HG03575 (cell line): Measurements from ENCODE around the gene FAM237B.
"Not testable (repeated sequence)": the region's sequence is repeated elsewhere in the genome, so short reads cannot be mapped to it uniquely, and the experiment has no call there.

Experiments
- ATAC-seq: cut with Tn5 transposase; IDR thresholded peaks from one replicate; pipeline ENCODE4 v1.9.1; 2021; ENCODE audit not compliant: unreplicated experiment, insufficient number of reproducible peaks, low FRiP score; ENCODE audit errors: extremely low read depth

The FAM237B gene

GRCh38 chr7:90320801-90321494 lies at the start of gene FAM237B:
FAM237B (minus strand) TSS chr7:90321304; CDS start chr7:90319748, 1,556 bp downstream.
- ATAC-seq = no peak

- ATAC-seq = no peak
Measured at GRCh38 chr7:90351987-90352386, 30.9 kb upstream of the FAM237B start.

- not testable (repeated sequence) for ATAC-seq
Measured at GRCh38 chr7:90350032-90350431, 28.9 kb upstream of the FAM237B start.

- no peak for ATAC-seq
Measured at GRCh38 chr7:90349305-90349704, 28.2 kb upstream of the FAM237B start.

DNA sequence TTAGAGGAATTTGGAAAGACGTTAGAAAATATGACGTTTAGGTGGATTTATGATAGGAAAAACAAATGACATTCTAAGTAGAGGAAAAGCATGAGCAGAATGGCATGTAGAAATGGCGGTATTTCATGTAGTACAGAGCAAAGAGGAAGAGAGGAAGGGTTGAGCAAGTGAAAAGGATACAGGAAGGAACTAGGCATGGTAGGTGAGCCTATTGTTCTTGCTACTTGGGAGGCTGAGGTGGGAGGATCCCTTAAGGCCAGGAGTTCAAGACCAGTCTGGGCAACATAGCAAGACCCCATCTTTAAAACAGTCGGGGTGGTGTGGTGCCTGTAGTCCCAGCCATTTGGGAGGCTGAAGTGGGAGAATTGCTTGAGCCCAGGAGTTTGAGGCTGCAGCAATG lies 26.7 kb upstream of the FAM237B start:
- ATAC-seq = no peak

DNA sequence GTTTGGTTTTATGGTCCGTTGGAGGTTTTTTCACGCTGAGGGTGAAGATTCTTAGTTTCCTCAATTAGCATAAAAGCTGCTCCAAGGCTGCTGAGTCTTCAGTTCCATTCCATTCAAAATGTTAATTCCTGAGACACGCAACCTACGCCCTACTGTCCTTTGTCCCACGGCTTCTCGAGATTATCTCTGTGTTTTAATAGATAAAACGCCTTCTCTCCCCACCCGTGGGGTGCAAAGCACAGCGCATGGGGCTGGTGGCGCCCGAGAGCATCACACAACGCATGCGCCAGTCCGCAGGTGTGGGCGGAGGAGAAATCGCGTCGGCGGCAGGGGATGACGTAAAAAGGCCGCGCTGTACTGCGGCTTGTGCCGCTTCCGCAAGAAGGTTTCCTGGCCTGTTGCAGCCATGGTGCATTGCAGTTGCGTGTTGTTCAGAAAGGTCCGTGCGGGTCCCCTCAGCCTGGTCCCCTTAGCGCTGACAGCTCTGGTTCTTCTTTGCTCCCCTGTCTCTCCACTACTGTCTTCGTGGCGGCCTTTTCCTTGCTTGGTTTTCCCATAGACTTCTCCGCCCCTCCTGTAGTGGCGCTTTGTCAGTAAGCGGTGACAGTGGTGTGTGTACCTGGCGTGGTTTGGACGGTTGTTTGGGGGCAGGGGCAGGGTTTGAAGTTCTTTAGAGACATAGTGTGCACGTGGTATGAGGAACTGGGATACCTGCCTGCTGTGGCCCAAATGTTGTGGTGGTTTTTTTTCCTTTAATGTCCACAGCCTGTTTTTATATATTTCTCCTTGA lies 25.4 kb upstream of the FAM237B start, which contains the start of gene GTPBP10:
TSS of gene GTPBP10 (plus strand) at position 381 of the 790 bp plus-strand sequence. CDS start at position 407, 26 bp downstream.
- ATAC-seq = peak; percentile 77

GRCh38 chr7:90345595-90346335 lies 24.7 kb upstream of the FAM237B start:
- peak; percentile 1 for ATAC-seq

- no peak for ATAC-seq
Measured at GRCh38 chr7:90345016-90345415, 23.9 kb upstream of the FAM237B start.

DNA sequence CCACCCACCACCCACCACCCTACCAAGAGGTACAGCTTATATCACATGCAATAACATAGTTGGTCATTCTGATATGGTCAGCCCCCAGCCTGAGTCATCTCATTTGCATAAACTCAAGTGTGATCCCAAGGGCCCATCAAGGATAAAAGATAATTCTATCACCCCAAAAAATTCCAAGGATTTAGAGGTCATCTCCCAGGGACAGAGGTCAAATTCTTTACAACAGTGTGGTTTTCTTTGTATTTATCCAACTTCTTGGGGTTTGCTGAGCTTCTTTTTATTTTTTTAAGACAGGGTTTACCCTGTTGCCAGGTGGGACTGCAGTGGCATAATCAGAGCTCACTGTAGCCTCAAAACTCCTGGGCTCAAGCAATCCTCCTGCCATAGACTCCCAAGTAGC lies 16.0 kb upstream of the FAM237B start:
- ATAC-seq = no peak

DNA sequence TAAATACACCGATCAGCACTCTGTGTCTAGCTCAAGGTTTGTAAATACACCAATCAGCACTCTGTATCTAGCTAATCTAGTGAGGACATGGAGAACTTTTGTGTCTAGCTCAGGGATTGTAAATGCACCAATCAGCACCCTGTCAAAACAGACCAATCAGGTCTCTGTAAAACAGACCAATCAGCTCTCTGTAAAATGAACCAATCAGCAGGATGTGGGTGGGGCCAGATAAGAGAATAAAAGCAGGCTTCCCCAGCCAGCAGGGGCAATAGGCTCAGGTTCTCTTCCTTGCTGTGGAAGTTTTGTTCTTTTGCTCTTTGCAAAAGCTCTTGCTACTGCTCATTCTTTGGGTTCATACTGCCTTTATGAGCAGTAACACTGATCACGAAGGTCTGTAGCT lies 13.8 kb upstream of the FAM237B start:
- ATAC-seq = not testable (repeated sequence)

DNA sequence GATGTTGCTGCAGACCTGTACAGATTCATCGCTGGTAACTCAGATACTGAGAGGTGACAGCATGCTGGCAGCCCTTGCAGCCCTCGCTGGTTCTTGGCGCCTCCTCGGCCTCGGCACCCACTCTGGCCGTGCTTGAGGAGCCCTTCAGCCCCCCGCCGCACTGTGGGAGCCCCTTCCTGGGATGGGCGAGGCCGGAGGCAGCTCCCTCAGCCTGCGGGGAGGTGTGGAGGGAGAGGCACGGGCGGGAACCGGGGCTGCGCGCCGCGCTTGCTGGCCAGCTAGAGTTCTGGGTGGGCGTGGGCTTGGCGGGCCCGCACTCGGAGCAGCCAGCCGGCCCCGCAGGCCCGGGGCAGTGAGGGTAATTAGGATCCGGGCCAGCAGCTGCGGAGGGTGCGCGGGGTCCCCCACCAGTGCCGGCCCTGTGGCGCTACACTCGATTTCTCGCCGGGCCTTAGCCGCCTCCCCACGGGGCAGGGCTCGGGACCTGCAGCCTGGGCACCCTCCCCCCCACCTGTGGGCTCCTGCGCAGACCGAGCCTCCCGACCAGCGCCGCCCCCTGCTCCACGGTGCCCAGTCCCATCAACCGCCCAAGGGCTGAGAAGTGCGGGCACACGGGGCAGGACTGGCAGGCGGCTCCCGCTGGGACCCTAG lies 13.2 kb upstream of the FAM237B start:
- ATAC-seq = no peak

DNA sequence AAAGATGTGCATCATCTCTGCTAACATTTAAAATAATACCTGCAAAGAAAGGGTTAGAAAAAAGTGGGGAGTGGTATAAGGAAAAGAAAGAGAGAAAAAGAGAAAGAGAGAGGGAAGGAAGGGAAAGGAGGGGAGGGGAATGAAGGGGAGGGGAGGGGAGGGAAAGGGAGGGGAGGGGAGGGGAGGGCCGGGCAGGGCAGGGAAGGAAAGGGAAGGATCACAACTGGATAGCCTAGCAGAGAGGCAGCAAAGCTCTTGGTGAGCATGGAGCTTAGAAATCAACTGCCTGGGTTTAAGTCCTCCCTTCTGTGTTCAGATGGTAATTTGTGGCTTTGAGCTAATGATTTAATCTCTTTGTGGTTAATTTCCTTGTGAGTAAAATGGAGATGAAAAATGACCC lies 5.4 kb upstream of the FAM237B start:
- ATAC-seq = no peak

DNA sequence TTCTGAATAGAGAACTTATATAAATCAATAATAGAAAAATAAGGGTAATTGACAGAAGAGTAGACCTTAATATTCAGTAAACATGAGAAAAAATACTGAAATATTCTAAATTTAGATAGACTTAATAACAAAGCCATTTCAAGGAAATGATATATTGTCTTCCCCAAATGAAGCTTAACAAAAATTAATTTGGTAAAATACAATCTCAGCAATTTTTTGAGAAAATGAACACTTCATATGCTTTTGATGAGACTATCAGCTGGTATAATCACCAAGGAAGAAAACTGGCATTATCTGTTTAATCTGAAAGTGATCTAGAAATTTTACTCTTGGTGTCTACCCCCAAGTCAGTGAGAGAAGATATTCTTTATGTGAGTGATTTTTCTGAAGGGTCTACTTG lies 1.7 kb upstream of the FAM237B start:
- ATAC-seq = no peak

DNA sequence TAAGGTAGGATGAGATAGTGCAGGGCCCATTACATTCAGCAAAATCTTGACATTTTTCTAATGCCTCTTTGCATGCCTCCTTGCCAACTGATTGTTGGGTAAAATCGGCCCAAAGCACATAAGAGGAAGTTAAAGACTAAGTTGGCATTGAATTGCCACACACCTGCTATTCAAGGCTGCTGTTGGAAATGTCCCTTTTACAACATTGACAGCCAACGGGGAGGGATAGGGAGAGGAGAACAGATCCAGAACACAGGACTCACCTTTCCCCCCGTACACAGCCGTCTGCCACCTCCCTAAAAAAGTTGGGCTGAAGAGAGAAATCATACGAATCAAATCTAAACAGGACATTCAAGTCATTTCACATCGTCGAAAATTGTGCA lies 695 bp downstream of the FAM237B start:
- no peak for ATAC-seq

GRCh38 chr7:90320014-90320413 lies 1.1 kb downstream of the FAM237B start:
- no peak for ATAC-seq

- ATAC-seq = no peak
Measured at GRCh38 chr7:90313907-90314306, 7.2 kb downstream of the FAM237B start.

DNA sequence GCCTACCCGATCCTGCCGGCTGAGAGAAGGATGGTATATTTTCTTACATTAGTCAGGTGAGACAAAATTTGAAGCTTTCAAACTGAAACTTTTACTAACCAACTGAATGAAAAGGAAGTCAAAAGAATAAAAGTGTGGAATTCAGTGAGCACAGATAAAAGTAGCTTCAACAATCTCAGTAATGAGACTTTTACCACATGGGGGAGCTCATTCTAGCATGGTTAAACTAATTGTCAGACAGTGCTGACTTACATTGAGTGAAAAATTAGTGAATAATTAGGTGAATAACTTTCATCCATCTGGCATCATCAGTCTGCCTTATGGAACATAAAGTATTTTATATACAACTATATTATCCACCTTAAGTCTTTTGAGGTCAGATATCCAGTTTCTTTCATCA lies 8.4 kb downstream of the FAM237B start:
- ATAC-seq = no peak

DNA sequence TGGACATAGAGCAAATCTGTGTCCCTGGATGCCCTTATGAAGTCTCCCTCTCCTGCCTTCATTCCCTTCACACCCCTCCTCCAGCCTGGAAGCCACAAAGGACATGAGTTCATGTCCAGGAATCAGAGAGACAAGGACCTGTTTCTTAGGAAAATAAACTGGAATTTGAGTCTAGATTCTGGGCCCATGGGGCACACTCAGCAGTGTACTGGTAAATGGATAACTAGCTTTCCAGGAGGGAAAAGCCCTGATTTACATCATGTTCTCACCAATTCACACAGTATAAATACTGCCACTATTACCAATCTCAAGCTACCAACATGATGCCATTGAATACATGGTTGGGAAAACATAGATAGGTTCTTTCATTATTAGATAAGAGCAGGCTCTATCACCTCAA lies 9.9 kb downstream of the FAM237B start:
- no peak for ATAC-seq

- ATAC-seq = no peak
Measured at GRCh38 chr7:90309872-90310271, 11.2 kb downstream of the FAM237B start.
